Measurements from ENCODE around the gene CTSE. TPM values are rescaled to one million over a fixed set of nuclear protein-coding genes. Genes with fewer than 3 reads are reported as not detected.

The CTSE gene
- total and polyA plus RNA-seq, 2 experiments from 2014 or later: not detected

DNA sequence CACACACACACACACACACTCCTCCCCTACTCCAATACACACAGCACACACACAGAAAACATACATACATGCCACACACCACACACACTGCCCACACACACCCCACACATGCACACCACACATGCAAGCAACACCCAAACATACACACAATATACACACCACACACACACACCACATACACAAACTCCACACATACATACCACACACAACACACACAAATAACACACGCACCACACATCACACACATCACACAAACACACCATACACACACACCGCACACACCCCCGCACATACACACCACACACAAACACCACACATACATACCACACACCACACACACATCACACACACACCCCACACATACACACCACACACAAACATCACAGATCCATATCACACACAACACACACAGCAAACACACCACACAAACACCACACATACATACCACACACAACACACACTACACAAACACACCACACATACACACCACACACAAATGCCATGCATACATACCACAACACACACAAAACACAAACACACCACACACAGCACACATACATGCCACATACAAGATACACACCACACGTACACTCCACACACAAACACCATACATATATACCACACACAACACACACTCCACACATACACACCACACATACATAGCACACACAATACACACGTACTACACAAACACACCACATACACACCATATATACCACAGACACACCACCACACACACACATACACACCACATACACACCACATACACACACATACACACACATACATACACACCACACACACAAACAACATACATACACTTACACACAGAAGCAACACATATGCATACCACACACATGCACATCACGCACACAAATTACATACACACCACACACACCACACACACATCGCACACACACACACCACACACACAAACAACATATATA lies 19.6 kb downstream of the CTSE start:
- Mint-ChIP-seq H3K4me3 (no peak overlapping the region), H3K27me3 (ENCODE audit: insufficient read depth, low read depth, poor library complexity) (peaks cover 23% of the 10 kb centered on the region), H3K4me1 (peaks cover 4% of the 10 kb centered on the region; the same call in 1 of the 3 replicates), H3K36me3 (ENCODE audit: low read depth) (no peaks in the 10 kb centered on the region), H3K9me3 (no peaks in the 10 kb centered on the region), H3K27ac (no peak overlapping the region; the same call in none of the 2 replicates)
- DNase-seq (ENCODE audit: low spot score): no peak
- H3K9me2 ChIP-seq (ENCODE audit: insufficient read depth): no peaks in the 10 kb centered on the region
- no peak overlapping the region for H3K4me3 ChIP-seq
- H3K4me2 ChIP-seq: no peak overlapping the region
- ATAC-seq: no peak
- H3K27me3 ChIP-seq (ENCODE audit: insufficient read depth): 0 out of 2 replicates have a peak, but pooled peaks cover 4% of the 10 kb centered on the region
- no peaks in the 10 kb centered on the region for H3F3A ChIP-seq (replicated peaks; ENCODE audit: low read depth)
- H3K27ac ChIP-seq (ENCODE audit: low read depth): no peak overlapping the region
- TF ChIP-seq, protein P1, sequence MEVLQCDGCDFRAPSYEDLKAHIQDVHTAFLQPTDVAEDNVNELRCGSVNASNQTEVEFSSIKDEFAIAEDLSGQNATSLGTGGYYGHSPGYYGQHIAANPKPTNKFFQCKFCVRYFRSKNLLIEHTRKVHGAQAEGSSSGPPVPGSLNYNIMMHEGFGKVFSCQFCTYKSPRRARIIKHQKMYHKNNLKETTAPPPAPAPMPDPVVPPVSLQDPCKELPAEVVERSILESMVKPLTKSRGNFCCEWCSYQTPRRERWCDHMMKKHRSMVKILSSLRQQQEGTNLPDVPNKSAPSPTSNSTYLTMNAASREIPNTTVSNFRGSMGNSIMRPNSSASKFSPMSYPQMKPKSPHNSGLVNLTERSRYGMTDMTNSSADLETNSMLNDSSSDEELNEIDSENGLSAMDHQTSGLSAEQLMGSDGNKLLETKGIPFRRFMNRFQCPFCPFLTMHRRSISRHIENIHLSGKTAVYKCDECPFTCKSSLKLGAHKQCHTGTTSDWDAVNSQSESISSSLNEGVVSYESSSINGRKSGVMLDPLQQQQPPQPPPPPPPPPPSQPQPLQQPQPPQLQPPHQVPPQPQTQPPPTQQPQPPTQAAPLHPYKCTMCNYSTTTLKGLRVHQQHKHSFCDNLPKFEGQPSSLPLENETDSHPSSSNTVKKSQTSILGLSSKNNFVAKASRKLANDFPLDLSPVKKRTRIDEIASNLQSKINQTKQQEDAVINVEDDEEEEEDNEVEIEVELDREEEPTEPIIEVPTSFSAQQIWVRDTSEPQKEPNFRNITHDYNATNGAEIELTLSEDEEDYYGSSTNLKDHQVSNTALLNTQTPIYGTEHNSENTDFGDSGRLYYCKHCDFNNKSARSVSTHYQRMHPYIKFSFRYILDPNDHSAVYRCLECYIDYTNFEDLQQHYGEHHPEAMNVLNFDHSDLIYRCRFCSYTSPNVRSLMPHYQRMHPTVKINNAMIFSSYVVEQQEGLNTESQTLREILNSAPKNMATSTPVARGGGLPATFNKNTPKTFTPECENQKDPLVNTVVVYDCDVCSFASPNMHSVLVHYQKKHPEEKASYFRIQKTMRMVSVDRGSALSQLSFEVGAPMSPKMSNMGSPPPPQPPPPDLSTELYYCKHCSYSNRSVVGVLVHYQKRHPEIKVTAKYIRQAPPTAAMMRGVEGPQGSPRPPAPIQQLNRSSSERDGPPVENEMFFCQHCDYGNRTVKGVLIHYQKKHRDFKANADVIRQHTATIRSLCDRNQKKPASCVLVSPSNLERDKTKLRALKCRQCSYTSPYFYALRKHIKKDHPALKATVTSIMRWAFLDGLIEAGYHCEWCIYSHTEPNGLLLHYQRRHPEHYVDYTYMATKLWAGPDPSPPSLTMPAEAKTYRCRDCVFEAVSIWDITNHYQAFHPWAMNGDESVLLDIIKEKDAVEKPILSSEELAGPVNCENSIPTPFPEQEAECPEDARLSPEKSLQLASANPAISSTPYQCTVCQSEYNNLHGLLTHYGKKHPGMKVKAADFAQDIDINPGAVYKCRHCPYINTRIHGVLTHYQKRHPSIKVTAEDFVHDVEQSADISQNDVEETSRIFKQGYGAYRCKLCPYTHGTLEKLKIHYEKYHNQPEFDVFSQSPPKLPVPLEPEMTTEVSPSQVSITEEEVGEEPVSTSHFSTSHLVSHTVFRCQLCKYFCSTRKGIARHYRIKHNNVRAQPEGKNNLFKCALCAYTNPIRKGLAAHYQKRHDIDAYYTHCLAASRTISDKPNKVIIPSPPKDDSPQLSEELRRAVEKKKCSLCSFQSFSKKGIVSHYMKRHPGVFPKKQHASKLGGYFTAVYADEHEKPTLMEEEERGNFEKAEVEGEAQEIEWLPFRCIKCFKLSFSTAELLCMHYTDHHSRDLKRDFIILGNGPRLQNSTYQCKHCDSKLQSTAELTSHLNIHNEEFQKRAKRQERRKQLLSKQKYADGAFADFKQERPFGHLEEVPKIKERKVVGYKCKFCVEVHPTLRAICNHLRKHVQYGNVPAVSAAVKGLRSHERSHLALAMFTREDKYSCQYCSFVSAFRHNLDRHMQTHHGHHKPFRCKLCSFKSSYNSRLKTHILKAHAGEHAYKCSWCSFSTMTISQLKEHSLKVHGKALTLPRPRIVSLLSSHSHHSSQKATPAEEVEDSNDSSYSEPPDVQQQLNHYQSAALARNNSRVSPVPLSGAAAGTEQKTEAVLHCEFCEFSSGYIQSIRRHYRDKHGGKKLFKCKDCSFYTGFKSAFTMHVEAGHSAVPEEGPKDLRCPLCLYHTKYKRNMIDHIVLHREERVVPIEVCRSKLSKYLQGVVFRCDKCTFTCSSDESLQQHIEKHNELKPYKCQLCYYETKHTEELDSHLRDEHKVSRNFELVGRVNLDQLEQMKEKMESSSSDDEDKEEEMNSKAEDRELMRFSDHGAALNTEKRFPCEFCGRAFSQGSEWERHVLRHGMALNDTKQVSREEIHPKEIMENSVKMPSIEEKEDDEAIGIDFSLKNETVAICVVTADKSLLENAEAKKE (CRISPR knock-in tag; IDR thresholded peaks at IDR 0.05): no peak
- no peak for TF ChIP-seq ZNF331 (CRISPR knock-in tag; IDR thresholded peaks at IDR 0.05; ENCODE audit: low read depth)
- TF ChIP-seq REST (IDR thresholded peaks at IDR 0.05; ENCODE audit: unreplicated experiment): no peak
- TF ChIP-seq POLR2AphosphoS5 (IDR thresholded peaks at IDR 0.05; ENCODE audit: low read depth): no peak
- TF ChIP-seq EZH2 (IDR thresholded peaks at IDR 0.05; ENCODE audit: low read depth, unreplicated experiment): no peak
- TF ChIP-seq, protein P2, sequence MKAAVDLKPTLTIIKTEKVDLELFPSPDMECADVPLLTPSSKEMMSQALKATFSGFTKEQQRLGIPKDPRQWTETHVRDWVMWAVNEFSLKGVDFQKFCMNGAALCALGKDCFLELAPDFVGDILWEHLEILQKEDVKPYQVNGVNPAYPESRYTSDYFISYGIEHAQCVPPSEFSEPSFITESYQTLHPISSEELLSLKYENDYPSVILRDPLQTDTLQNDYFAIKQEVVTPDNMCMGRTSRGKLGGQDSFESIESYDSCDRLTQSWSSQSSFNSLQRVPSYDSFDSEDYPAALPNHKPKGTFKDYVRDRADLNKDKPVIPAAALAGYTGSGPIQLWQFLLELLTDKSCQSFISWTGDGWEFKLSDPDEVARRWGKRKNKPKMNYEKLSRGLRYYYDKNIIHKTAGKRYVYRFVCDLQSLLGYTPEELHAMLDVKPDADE (IDR thresholded peaks at IDR 0.05): no peak
- TF ChIP-seq EZH2phosphoT487 (IDR thresholded peaks at IDR 0.05; ENCODE audit: unreplicated experiment): no peak
- TF ChIP-seq ZNF114 (CRISPR knock-in tag; IDR thresholded peaks at IDR 0.05): no peak
- no peak overlapping the region for H2AFZ ChIP-seq
- no peaks in the 10 kb centered on the region for H4K20me1 ChIP-seq (replicated peaks; ENCODE audit: insufficient read depth)
- no peaks in the 10 kb centered on the region for H3K36me3 ChIP-seq (ENCODE audit: insufficient read depth)
- no peaks in the 10 kb centered on the region for H3K4me1 ChIP-seq (ENCODE audit: insufficient read depth)
- H3K79me2 ChIP-seq (replicated peaks; ENCODE audit: insufficient read depth): no peaks in the 10 kb centered on the region
